D721Med (cell line): ENCODE measurements around the gene EVC2.

Experiments used
- DNase-seq: peaks from one replicate; pipeline ENCODE4 v3.0.0; 2011; ENCODE audit warnings: low spot score; ENCODE audit not compliant: insufficient read length
- FAIRE-seq: peaks from 2 replicates; lab custom pipeline; 2011; peaks lifted over from hg19 to GRCh38; lab: Jason Lieb, UNC
- CTCF ChIP-seq: IDR thresholded peaks from 2 replicates; pipeline ENCODE4 v1.5.1; 2012; ENCODE audit warnings: mild to moderate bottlenecking, control low read depth; ENCODE audit not compliant: insufficient read depth; ENCODE audit errors: missing control alignments

EVC2 gene

GRCh38 chr4:5639556-5639955 is 68.8 kb downstream of the EVC2 start:
- no peak for TF ChIP-seq CTCF
- DNase-seq (no peak), FAIRE-seq (no peak)

GRCh38 chr4:5638976-5639375 is 69.4 kb downstream of the EVC2 start:
- DNase-seq (no peak), FAIRE-seq (no peak)
- TF ChIP-seq CTCF = no peak

GRCh38 chr4:5638316-5638715 is 70.0 kb downstream of the EVC2 start:
- DNase-seq = no peak
- no peak for FAIRE-seq
- no peak for TF ChIP-seq CTCF

DNA sequence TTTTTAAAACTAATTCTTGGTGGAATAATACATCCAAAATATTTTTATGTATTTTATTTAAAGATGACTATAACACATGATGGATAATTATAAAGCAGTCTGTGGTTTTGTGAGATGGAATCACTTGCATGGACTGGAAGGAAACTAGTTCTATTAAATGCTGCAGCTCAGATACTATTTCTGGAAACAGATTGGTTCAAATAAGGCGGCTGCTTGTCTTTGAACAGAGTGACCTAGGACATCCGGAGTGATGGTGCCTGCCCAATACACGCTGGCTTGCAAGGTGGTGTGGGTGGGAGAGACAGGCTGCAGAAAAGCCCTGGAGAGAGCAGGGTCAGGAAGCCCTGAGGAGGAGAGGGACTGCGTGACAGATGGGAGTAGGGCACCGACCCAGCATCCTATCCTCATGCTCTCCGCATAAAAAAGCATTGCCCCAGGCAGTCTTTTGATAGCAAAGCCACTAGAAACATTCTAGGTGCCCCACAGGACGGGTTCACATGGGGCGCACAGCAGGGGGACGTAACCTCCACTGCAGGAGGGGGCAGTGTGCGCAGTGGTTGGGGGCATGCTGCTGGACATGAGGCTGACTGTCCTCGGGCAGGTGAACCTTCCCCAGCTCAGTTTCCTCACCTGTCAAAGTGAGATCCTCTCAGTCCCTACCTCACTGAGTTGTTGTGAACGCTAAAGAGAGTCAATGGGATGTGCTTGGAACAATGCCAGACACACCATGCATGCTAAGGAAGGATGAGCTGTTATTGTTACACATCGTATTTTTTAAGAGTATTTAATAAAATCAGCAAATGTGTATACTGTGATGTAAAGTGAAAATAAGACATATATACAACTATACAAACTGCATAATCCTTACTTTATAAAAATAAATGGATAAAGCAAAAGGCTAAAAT is 71.3 kb downstream of the EVC2 start:
- TF ChIP-seq CTCF = no peak
- FAIRE-seq (no peak), DNase-seq (no peak)

DNA sequence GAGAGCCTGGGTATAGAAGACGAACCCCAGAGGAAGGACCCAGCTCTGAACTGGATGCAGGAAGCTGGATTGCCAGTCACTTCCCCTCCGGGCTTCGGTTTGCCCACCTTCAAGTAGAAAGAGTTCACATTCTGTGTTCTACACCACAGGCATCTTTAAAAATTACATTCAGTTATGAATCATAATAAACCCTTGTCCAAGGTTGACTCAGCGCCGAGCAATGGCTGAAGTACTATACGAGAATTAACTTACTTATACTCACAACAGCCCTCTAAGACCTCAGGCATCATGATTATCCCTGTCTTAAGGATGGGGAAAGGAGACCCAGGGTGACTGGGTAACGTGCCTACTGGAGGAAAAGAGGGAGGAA is 72.5 kb downstream of the EVC2 start:
- FAIRE-seq (no peak), DNase-seq (no peak)
- no peak for TF ChIP-seq CTCF

- TF ChIP-seq CTCF = no peak
- DNase-seq (no peak), FAIRE-seq (no peak)
Observed at GRCh38 chr4:5632571-5632970, 75.8 kb downstream of the EVC2 start.

DNA sequence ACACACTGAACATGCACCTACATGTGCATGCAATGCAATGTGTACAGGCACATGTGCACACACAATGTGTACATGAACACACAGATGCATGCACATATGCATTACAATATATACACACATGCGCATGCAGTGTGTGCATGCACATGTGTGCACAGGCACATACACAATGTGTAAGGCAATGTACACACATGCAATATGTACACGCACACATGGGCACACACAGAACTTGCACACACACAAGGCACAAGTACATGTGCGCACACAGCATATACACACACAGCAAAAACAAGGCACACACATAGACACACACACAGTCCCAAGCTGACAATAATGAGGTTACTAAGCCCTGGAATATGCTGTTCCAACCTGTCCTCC is 76.3 kb downstream of the EVC2 start:
- TF ChIP-seq CTCF = no peak
- DNase-seq (no peak), FAIRE-seq (no peak)
